NT2/D1 (cell line): ENCODE data around the gene LRP10.
"Not testable (repeated sequence)": the region's sequence is repeated elsewhere in the genome, so short reads cannot be mapped to it uniquely, and the experiment has no call there.

ENCODE experiments used
- DNase-seq: peaks from one replicate; pipeline ENCODE4 v3.0.0-alpha.2; 2011; ENCODE audit warnings: low read depth, low spot score
- H3K27me3 ChIP-seq: 2 replicates; pipeline ENCODE4 v1.6.0; 2011; ENCODE audit warnings: mild to moderate bottlenecking; ENCODE audit not compliant: insufficient read length, insufficient read depth
- H3K36me3 ChIP-seq: 2 replicates; pipeline ENCODE4 v1.6.1; 2011; ENCODE audit warnings: mild to moderate bottlenecking, low read length, mixed read lengths; ENCODE audit not compliant: insufficient read depth, insufficient read length
- H3K4me1 ChIP-seq: 2 replicates; pipeline ENCODE4 v1.5.1; 2011; ENCODE audit not compliant: insufficient read depth, insufficient read length
- H3K4me3 ChIP-seq: 2 replicates; pipeline ENCODE4 v1.5.1; 2011; ENCODE audit warnings: low read depth; ENCODE audit not compliant: insufficient read length
- H3K9ac ChIP-seq: 2 replicates; pipeline ENCODE4 v1.6.0; 2011; ENCODE audit warnings: low read depth; ENCODE audit not compliant: insufficient read length
- H3K9me3 ChIP-seq: 2 replicates; pipeline ENCODE4 v1.5.1; 2011; ENCODE audit warnings: mild to moderate bottlenecking, low read length; ENCODE audit not compliant: insufficient read depth
- SUZ12 ChIP-seq: IDR thresholded peaks from 2 replicates; pipeline ENCODE4 v1.6.1; 2011; ENCODE audit not compliant: insufficient read length, insufficient read depth; ENCODE audit errors: extremely low read depth
- YY1 ChIP-seq: IDR thresholded peaks from 2 replicates; pipeline ENCODE4 v1.6.1; 2011; ENCODE audit not compliant: insufficient read length, insufficient read depth
- ZNF274 ChIP-seq: IDR thresholded peaks from 2 replicates; pipeline ENCODE4 v1.6.1; 2011; ENCODE audit warnings: mild to moderate bottlenecking, low read depth, low read length

Gene LRP10, protein sequence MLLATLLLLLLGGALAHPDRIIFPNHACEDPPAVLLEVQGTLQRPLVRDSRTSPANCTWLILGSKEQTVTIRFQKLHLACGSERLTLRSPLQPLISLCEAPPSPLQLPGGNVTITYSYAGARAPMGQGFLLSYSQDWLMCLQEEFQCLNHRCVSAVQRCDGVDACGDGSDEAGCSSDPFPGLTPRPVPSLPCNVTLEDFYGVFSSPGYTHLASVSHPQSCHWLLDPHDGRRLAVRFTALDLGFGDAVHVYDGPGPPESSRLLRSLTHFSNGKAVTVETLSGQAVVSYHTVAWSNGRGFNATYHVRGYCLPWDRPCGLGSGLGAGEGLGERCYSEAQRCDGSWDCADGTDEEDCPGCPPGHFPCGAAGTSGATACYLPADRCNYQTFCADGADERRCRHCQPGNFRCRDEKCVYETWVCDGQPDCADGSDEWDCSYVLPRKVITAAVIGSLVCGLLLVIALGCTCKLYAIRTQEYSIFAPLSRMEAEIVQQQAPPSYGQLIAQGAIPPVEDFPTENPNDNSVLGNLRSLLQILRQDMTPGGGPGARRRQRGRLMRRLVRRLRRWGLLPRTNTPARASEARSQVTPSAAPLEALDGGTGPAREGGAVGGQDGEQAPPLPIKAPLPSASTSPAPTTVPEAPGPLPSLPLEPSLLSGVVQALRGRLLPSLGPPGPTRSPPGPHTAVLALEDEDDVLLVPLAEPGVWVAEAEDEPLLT

DNA sequence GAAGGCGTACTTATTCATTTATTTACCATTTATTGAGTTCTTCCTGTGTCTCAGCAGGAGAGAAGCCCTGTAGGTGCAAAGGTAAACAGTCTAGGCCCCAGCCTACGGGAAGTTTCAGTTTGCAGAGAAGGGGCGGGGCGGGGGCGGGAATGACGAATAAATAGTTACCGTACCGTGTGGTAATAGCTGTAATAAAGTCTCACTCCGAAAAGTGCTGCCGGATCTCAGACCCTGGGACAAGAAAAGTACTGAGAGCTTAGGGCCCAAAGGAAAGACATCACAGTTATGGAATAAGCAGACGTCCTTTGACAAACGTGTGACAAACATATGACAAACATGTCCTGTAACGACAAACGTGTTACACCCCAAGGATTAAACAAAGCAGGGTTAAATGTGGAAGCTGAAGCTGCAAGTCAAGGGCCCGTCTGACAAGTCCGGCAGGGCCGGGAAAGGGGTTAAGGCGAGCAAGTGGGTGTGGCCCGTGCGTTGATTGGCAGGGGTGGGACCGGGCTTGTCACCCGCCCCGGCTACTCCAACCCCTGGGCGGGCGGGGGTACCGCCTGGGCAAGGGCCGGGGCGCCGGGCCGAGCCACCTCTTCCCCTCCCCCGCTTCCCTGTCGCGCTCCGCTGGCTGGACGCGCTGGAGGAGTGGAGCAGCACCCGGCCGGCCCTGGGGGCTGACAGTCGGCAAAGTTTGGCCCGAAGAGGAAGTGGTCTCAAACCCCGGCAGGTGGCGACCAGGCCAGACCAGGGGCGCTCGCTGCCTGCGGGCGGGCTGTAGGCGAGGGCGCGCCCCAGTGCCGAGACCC lies at the start of gene LRP10:
TSS of gene LRP10 (plus strand) at position 517 of the 809 bp plus-strand sequence. CDS start 564 bp downstream, outside the sequence.
- Histone ChIP-seq H3K9ac (peak within 1 kb of the TSS; percentile 85), H3K9me3 (no peaks in the 10 kb centered on the region), H3K27me3 (no peaks in the 10 kb centered on the region), H3K4me3 (peak within 1 kb of the TSS; percentile 76), H3K36me3 (peaks cover 17% of the 10 kb centered on the region), H3K4me1 (no peaks in the 10 kb centered on the region)
- no peak for DNase-seq
- TF ChIP-seq ZNF274 = no peak
- no peak for TF ChIP-seq SUZ12
- TF ChIP-seq YY1 = no peak

DNA sequence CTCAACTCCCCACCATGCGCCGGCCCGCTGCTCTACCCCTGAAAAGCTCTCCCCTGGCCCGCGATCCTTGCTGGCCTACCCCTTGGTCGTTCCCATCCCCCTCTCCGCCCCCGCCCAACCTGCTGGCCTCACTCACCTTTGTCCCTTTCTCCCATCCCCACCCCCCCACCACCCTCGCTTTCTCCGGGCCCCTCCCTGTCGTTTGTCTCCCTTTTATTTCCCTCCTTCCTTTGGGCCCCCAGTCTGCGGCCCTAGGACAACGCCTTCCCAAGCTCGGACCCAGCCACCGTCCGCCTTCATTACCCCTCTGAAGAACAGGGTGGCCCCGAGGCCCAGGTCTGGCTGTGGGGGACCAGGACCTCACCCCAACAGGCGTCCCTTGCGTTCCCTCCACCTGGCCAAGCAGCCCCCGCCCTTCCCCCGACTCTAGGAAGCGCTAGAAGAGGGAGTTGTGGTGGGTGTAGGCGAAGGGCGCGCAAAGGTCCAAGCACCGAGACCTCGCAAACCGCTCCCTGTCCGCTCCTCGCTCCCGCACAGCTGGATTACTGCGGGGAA lies 49.4 kb upstream of the LRP10 start:
- no peaks in the 10 kb centered on the region for H3K9me3 ChIP-seq
- peak overlapping the region; percentile 83 for H3K9ac ChIP-seq
- peaks cover 10% of the 10 kb centered on the region for H3K4me1 ChIP-seq
- no peaks in the 10 kb centered on the region for H3K27me3 ChIP-seq
- TF ChIP-seq SUZ12 (no peak), ZNF274 (no peak), YY1 (no peak)
- H3K4me3 ChIP-seq = peak overlapping the region; percentile 55
- no peaks in the 10 kb centered on the region for H3K36me3 ChIP-seq
- no peak for DNase-seq

DNA sequence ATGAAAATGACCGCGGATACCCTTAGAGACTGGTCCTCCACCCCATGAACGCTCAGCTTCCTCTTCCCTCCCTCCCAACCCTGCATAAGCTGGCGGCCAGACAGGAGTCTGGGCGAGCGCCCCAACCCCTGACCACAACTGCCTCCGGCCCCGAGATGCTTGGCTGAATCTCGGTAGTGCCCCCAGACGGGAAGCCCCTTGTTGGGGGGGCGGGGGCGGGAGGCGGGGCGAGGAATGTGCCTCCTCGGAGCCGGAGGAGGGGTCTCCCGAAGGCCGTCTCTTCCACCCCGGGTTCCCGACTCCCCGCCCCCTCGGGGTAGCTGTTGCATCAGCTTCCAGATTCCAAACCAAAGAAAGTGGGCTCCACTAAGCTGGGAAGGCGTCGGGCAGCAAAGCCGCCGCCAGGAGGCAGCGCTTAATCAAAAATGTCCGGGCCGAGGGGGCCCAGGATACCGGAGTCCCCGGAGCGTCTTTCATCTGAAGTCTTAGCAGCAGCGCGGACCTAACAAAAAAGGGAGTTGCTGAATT lies 48.9 kb upstream of the LRP10 start:
- DNase-seq = peak; percentile 78
- H3K36me3 ChIP-seq = no peaks in the 10 kb centered on the region
- no peaks in the 10 kb centered on the region for H3K27me3 ChIP-seq
- H3K9me3 ChIP-seq = no peaks in the 10 kb centered on the region
- H3K4me1 ChIP-seq = peaks cover 10% of the 10 kb centered on the region
- TF ChIP-seq YY1 = no peak
- TF ChIP-seq ZNF274 = no peak
- H3K9ac ChIP-seq = peak overlapping the region; percentile 83
- H3K4me3 ChIP-seq = peak overlapping the region; percentile 55

DNA sequence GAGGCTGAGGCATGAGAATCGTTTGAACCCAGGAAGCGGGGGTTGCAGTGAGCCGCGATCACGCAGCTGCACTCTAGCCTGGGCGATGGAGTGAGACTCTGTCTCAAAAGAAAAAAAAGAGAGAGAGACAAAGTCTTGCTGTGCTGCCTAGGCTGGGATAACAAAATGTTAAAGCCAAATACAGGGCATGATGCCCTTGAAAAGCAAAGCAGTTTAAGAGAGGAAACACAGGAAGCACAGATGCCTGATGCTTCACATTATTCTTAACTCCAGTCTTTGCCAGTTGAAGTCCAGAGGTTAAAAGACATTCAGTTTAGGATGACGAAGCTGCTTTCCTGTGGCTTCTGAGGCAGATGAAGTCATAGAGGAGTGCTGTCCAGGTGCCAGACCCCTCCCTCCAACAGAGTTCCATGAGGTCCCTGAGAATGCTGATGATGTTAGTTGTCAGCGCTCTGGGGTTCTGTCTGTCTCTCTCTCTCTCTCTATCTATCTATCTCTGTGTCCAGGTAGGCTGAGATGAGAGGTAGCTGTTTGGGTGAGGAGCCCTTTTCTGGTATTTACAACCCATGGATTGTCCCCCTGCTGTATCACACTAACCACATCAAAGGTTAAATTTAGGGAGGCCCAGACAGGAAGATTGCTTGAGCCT lies 46.7 kb upstream of the LRP10 start:
- no peak overlapping the region for H3K9ac ChIP-seq
- peaks cover 4% of the 10 kb centered on the region for H3K4me1 ChIP-seq
- no peaks in the 10 kb centered on the region for H3K27me3 ChIP-seq
- H3K36me3 ChIP-seq = no peaks in the 10 kb centered on the region
- no peak for DNase-seq
- no peak for TF ChIP-seq ZNF274
- H3K9me3 ChIP-seq = no peaks in the 10 kb centered on the region
- no peak overlapping the region for H3K4me3 ChIP-seq

DNA sequence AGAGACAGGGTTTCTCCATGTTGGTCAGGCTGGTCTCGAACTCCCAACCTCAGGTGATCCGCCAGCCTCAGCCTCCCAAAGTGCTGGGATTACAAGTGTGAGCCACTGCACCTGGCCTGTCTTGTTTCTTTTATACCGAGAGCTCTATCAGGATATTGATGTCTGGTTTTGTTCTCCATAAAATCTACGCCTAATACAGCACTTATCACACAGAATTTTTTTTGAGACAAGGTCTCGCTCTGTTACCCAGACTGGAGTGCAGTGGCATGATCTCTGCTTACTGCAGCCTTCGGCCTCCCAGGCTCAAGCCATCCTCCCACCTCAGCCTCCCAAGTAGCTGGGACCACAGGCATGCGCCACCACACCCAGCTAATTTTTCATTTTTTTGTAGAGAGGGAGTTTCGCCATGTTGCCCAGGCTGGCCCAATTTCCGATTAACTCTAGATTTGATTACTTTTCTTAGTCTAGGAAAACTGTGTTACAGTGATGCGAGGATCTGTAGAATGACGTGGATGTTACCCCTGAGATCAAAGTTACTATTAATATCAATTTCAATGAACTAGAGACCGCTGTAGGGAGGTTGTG lies 42.4 kb upstream of the LRP10 start:
- H3K9me3 ChIP-seq, H3K4me1 ChIP-seq, H3K27me3 ChIP-seq, DNase-seq, H3K9ac ChIP-seq: not testable (repeated sequence)
- Histone ChIP-seq H3K4me3 (peak overlapping the region; percentile 86), H3K36me3 (peaks cover 24% of the 10 kb centered on the region)

DNA sequence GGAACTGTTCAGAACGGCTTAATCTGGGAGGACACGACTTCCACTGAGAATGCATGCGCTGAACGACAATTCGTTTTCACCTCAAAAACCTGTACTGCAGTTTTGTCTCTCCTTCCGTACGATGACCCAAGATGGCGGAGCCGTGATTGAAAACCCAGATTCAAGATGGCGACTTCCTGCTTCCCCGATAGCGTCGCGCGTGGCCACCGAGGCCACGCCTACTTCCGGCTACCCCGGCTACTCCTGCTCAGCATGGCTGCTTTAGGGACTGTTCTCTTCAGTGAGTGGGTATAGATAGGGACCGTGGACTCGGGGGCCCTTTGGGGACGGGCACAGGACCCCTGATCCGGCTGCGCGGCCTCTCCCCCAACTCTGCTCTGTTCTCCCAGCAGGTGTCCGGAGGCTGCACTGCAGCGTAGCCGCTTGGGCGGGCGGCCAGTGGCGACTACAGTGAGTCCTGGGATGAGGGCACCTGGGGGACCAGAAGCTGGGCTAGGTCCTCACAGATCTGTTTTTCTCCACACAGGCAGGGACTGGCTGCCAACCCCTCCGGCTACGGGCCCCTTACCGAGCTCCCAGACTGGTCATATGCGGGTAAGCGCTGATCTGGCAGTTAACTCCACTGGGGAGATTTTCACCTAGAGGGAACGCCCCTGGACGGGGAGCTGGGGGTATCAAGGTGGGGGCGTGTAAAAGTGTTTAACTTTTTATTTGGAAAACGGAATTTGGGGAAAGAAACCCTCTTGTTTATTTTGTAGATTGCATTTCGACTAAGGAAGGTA lies 41.7 kb upstream of the LRP10 start, which contains the start of gene MRPL52:
TSS of gene MRPL52 (plus strand) at position 227 of the 782 bp plus-strand sequence. CDS start at position 253, 26 bp downstream.
- peaks cover 30% of the 10 kb centered on the region for H3K36me3 ChIP-seq
- H3K27me3 ChIP-seq = no peaks in the 10 kb centered on the region
- H3K4me3 ChIP-seq = peak within 1 kb of the TSS; percentile 86
- TF ChIP-seq YY1 (peak; percentile 96), SUZ12 (no peak), ZNF274 (no peak)
- no peaks in the 10 kb centered on the region for H3K9me3 ChIP-seq
- peak within 1 kb of the TSS; percentile 90 for H3K9ac ChIP-seq
- no peaks in the 10 kb centered on the region for H3K4me1 ChIP-seq
- DNase-seq = no peak
